ENCODE measurements around the gene LRRC40. TPM values are rescaled to one million over a fixed set of nuclear protein-coding genes. Genes with fewer than 3 reads are reported as not detected.

The LRRC40 gene
- total and polyA plus RNA-seq, 9 of the 15 experiments (the other 6 are each of a cell fraction or from before 2014, with no cell fraction given): 16.1 to 36.2 (median 30.9) TPM

- TF ChIP-seq ARID4B (CRISPR knock-in tag; IDR thresholded peaks at IDR 0.05) (peak; percentile 93), KLF6 (CRISPR knock-in tag; IDR thresholded peaks at IDR 0.05; ENCODE audit: borderline replicate concordance) (peak; percentile 87; the same call in 1 of the 2 replicates), MEIS2 (IDR thresholded peaks at IDR 0.05; ENCODE audit: partially characterized antibody) (no peak), JUNB (CRISPR knock-in tag; conservative IDR thresholded peaks at IDR 0.05) (no peak), EZH2 (IDR thresholded peaks at IDR 0.05; ENCODE audit: borderline replicate concordance, low read depth, low read length) (no peak), ETV1 (tag; conservative IDR thresholded peaks at IDR 0.05; ENCODE audit: low read depth) (peak; percentile 57; the same call in 1 of the 2 replicates), ZNF384 (IDR thresholded peaks at IDR 0.05; ENCODE audit: low read depth, low read length) (peak; percentile 56; the same call in 1 of the 2 replicates), MIER1 (IDR thresholded peaks at IDR 0.05; ENCODE audit: low read depth) (no peak), ZC3H8 (IDR thresholded peaks at IDR 0.05) (no peak), SMAD1 (IDR thresholded peaks at IDR 0.05; ENCODE audit: low read depth, low read length, partially characterized antibody) (peak; percentile 70), SUPT5H (IDR thresholded peaks at IDR 0.05) (peak; percentile 86), COPS2 (conservative IDR thresholded peaks at IDR 0.05) (no peak), FOSL1 (tag; conservative IDR thresholded peaks at IDR 0.05) (0 out of 2 replicates have a peak, but pooled peaks have one; percentile 29), ARID3A (IDR thresholded peaks at IDR 0.05; ENCODE audit: borderline replicate concordance, low read depth, low read length) (no peak), GABPB1 (CRISPR knock-in tag; IDR thresholded peaks at IDR 0.05) (peak; percentile 81), XRCC5 (IDR thresholded peaks at IDR 0.05; ENCODE audit: low read depth, low read length) (peak; percentile 77; the same call in 1 of the 2 replicates), PML (IDR thresholded peaks at IDR 0.05; ENCODE audit: low read length) (peak; percentile 66), YY1 (IDR thresholded peaks at IDR 0.05; ENCODE audit: borderline replicate concordance in 1 of 3, control insufficient read depth in 1 of 3, extremely low read depth in 1 of 3, insufficient read depth in 3 of 3, insufficient read length in 1 of 3, insufficient replicate concordance in 2 of 3, low read depth in 1 of 3, low read length in 2 of 3) (peak in 2 of 3 experiments; percentile 64 to 78), RCOR1 (IDR thresholded peaks at IDR 0.05; ENCODE audit: borderline replicate concordance in 1 of 2, low read depth in 2 of 2, low read length in 2 of 2) (peak in 1 of 2 experiments; percentile 59; a peak in 2 of 4 replicates), ZNF124 (CRISPR knock-in tag; IDR thresholded peaks at IDR 0.05) (no peak), ZNF12 (CRISPR knock-in tag; IDR thresholded peaks at IDR 0.05) (0 out of 2 replicates have a peak, but pooled peaks have one; percentile 58)
Observed at GRCh38 chr1:70205434-70206118, at the start of gene LRRC40 (continued).
